GM12872 (cell line): ENCODE measurements around the gene KCNG2.

Experiments
- TF ChIP-seq, protein P1 (sequence below): IDR thresholded peaks from 3 replicates; pipeline ENCODE4 v1.5.1; 2011; ENCODE audit warnings: low read depth, mild to moderate bottlenecking, low read length, moderate library complexity; ENCODE audit not compliant: insufficient read depth

KCNG2 gene

DNA sequence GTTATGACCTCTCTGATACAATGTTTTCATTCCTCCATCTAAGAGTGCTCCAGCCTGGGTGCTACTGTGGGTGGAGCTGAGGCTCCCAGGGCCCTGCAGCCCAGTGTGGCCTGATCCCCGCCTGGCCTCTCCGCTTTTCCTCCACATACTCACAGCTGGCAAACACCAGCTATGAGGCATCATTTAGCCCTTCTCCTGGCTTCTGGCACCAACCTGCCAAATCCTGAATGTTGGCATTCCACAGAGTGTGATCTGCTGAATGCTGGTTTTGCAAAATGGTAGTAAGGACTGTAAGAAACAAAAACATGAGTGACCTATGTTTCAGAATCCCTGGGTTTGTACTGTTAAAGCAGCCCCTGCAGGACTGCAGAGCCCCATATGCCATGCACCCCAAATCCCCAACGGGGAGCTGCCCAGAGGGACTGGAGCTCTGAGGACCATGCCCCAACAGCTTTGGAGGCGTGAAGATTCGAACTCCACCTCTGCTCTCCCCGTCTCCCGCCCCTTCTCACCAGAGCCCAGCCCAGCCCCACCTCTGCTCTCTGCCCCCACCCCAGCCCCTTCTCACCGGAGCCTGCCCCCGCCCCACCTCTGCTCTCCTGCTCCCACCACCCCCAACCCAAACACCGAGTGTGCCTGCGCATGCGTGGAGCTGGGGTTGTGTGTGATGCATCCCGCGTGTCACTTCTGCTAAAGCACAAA lies 149.5 kb downstream of the KCNG2 start:
- TF ChIP-seq, protein P1, sequence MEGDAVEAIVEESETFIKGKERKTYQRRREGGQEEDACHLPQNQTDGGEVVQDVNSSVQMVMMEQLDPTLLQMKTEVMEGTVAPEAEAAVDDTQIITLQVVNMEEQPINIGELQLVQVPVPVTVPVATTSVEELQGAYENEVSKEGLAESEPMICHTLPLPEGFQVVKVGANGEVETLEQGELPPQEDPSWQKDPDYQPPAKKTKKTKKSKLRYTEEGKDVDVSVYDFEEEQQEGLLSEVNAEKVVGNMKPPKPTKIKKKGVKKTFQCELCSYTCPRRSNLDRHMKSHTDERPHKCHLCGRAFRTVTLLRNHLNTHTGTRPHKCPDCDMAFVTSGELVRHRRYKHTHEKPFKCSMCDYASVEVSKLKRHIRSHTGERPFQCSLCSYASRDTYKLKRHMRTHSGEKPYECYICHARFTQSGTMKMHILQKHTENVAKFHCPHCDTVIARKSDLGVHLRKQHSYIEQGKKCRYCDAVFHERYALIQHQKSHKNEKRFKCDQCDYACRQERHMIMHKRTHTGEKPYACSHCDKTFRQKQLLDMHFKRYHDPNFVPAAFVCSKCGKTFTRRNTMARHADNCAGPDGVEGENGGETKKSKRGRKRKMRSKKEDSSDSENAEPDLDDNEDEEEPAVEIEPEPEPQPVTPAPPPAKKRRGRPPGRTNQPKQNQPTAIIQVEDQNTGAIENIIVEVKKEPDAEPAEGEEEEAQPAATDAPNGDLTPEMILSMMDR = no peak

- TF ChIP-seq, protein P1 = no peak
Observed at GRCh38 chr18:79947881-79948610, 150.3 kb downstream of the KCNG2 start.

- TF ChIP-seq, protein P1 = no peak
Observed at GRCh38 chr18:79948719-79949411, 151.1 kb downstream of the KCNG2 start.
